BJ (cell line): ENCODE measurements around the gene DCHS2. TPM values are rescaled to one million over a fixed set of nuclear protein-coding genes. Genes with fewer than 3 reads are reported as not detected.

Experiments
- CTCF ChIA-PET: fragments of 350-600 bp; formaldehyde crosslinking; extraction: SDS; loops from one replicate; lab custom pipeline; 2021; ENCODE audit warnings: antibody characterized with exemption, inconsistent platforms; lab: Yijun Ruan, JAX
- POLR2A ChIA-PET: fragments of 300-600 bp; sonication (Branson Sonifier 250); formaldehyde crosslinking; extraction: SDS; loops from one replicate; lab custom pipeline; 2021; ENCODE audit warnings: antibody characterized with exemption; lab: Charles Lee
- DNase-seq: peaks from one replicate; pipeline ENCODE4 v3.0.0-alpha.2; 2011; ENCODE audit warnings: low read depth
- H3K27me3 ChIP-seq: 2 replicates; pipeline ENCODE4 v1.6.0; 2011; ENCODE audit warnings: low read length; ENCODE audit not compliant: control insufficient read depth, insufficient read depth
- H3K36me3 ChIP-seq: 2 replicates; pipeline ENCODE4 v1.5.1; 2011; ENCODE audit warnings: low read length; ENCODE audit not compliant: control insufficient read depth, insufficient read depth
- H3K4me3 ChIP-seq: 2 replicates; pipeline ENCODE4 v1.5.1; 2011; ENCODE audit warnings: low read depth, mild to moderate bottlenecking, control low read depth, low read length
- CTCF ChIP-seq: IDR thresholded peaks from 2 replicates; pipeline ENCODE4 v1.5.1; 2011; ENCODE audit warnings: low read depth, mild to moderate bottlenecking, control low read depth, inconsistent platforms, low read length, moderate library complexity; ENCODE audit not compliant: insufficient read depth
- polyA plus RNA-seq: library from polyadenylated mRNA; depleted of rRNA; stranded (reverse); fragments of >200 nt; gene quantifications from 2 replicates; pipeline ENCODE4 v1.2.3, GENCODE V29; 2011

DCHS2 gene
- polyA plus RNA-seq, 1 experiment = not detected

GRCh38 chr4:154490583-154491340 lies 837 bp downstream of the DCHS2 start:
- CTCF ChIA-PET = interaction anchor here (0.7 kb wide), 1 partner anchor 37 kb away, joined by 3 read pairs; no protein-coding TSS in a partner anchor
- Histone ChIP-seq H3K4me3 (peak overlapping the region; percentile 14; the same call in 1 of the 2 replicates), H3K36me3 (no peaks in the 10 kb centered on the region), H3K27me3 (peaks cover 19% of the 10 kb centered on the region)
- POLR2A ChIA-PET = no interaction called here
- no peak for TF ChIP-seq CTCF
- DNase-seq = no peak

GRCh38 chr4:154490234-154490582 lies 1.4 kb downstream of the DCHS2 start:
- DNase-seq = no peak
- H3K4me3 ChIP-seq = no peak overlapping the region
- TF ChIP-seq CTCF = no peak
- H3K36me3 ChIP-seq = no peaks in the 10 kb centered on the region
- H3K27me3 ChIP-seq = peaks cover 19% of the 10 kb centered on the region
- CTCF ChIA-PET = no interaction called here
- POLR2A ChIA-PET = no interaction called here

GRCh38 chr4:154489558-154490233 lies 1.9 kb downstream of the DCHS2 start:
- ChIA-PET CTCF (no interaction called here), POLR2A (no interaction called here)
- H3K27me3 ChIP-seq = peaks cover 19% of the 10 kb centered on the region
- no peak for TF ChIP-seq CTCF
- H3K4me3 ChIP-seq = no peak overlapping the region
- no peaks in the 10 kb centered on the region for H3K36me3 ChIP-seq
- DNase-seq = no peak

GRCh38 chr4:154487145-154487544 lies 4.5 kb downstream of the DCHS2 start:
- H3K36me3 ChIP-seq = no peaks in the 10 kb centered on the region
- no peak for DNase-seq
- no peak for TF ChIP-seq CTCF
- ChIA-PET POLR2A (no interaction called here), CTCF (interaction anchor here (0.6 kb wide), 1 partner anchor 9 kb away, joined by 4 read pairs; no protein-coding TSS in a partner anchor)
- no peak overlapping the region for H3K4me3 ChIP-seq
- peaks cover 16% of the 10 kb centered on the region for H3K27me3 ChIP-seq

GRCh38 chr4:154485127-154485773 lies 6.3 kb downstream of the DCHS2 start:
- no peaks in the 10 kb centered on the region for H3K36me3 ChIP-seq

More at GRCh38 chr4:154485127-154485773, 6.3 kb downstream of the DCHS2 start:
- no peak for TF ChIP-seq CTCF
- no peak overlapping the region for H3K4me3 ChIP-seq
- DNase-seq = no peak
- peaks cover 2% of the 10 kb centered on the region for H3K27me3 ChIP-seq
- ChIA-PET CTCF (no interaction called here), POLR2A (no interaction called here)
